H9 (cell line): ENCODE results near the gene BEX2. TPM values are rescaled to one million over a fixed set of nuclear protein-coding genes. Genes with fewer than 3 reads are reported as not detected.

ENCODE experiments used
- DNase-seq: peaks from one replicate; pipeline ENCODE4 v3.0.0-alpha.2; 2017
- H2AFZ ChIP-seq: one replicate; pipeline ENCODE4 v1.6.1; 2013; ENCODE audit warnings: mild to moderate bottlenecking, low read length, control low read depth, moderate library complexity
- H2AK5ac ChIP-seq: 2 replicates; pipeline ENCODE4 v1.6.1; 2013; ENCODE audit warnings: low read length, control low read depth, mixed read lengths; ENCODE audit not compliant: insufficient read length
- H2BK120ac ChIP-seq: one replicate; pipeline ENCODE4 v1.6.1; 2013; ENCODE audit warnings: low read depth, mild to moderate bottlenecking, low read length, control low read depth, inconsistent platforms; ENCODE audit not compliant: poor library complexity, severe bottlenecking
- H2BK12ac ChIP-seq: 2 replicates; pipeline ENCODE4 v1.6.1; 2013; ENCODE audit warnings: low read length, control low read depth, mixed read lengths, low read depth; ENCODE audit not compliant: insufficient read length
- H2BK15ac ChIP-seq: 2 replicates; pipeline ENCODE4 v1.6.1; 2013; ENCODE audit warnings: low read depth, low read length, control low read depth
- H2BK20ac ChIP-seq: one replicate; pipeline ENCODE4 v1.6.1; 2013; ENCODE audit warnings: low read depth, mild to moderate bottlenecking, low read length, control low read depth, inconsistent platforms; ENCODE audit not compliant: poor library complexity, severe bottlenecking
- H2BK5ac ChIP-seq: 2 replicates; pipeline ENCODE4 v1.6.1; 2013; ENCODE audit warnings: low read length, control low read depth, mixed read lengths; ENCODE audit not compliant: insufficient read length
- H3K14ac ChIP-seq: 2 replicates; pipeline ENCODE4 v1.6.1; 2013; ENCODE audit warnings: low read length, control low read depth; ENCODE audit not compliant: insufficient read depth
- H3K18ac ChIP-seq: 2 replicates; pipeline ENCODE4 v1.6.1; 2013; ENCODE audit warnings: low read depth, mild to moderate bottlenecking, mixed read lengths, low read length, control low read depth; ENCODE audit not compliant: insufficient read length
- H3K23ac ChIP-seq: 2 replicates; pipeline ENCODE4 v1.6.1; 2013; ENCODE audit warnings: low read length, control low read depth, mixed read lengths, low read depth; ENCODE audit not compliant: insufficient read length
- H3K23me2 ChIP-seq: 2 replicates; pipeline ENCODE4 v1.6.1; 2013; ENCODE audit warnings: low read depth, mild to moderate bottlenecking, mixed read lengths, low read length, control low read depth; ENCODE audit not compliant: insufficient read length, poor library complexity, severe bottlenecking
- H3K27ac ChIP-seq: 2 replicates; pipeline ENCODE4 v1.5.1; 2013; ENCODE audit warnings: low read length, control low read depth, mixed read lengths, low read depth; ENCODE audit not compliant: insufficient read length
- H3K27me3 ChIP-seq: 2 replicates; pipeline ENCODE4 v1.6.1; 2013; ENCODE audit warnings: low read length, control low read depth, inconsistent platforms; ENCODE audit not compliant: insufficient read depth
- H3K4ac ChIP-seq: 2 replicates; pipeline ENCODE4 v1.6.1; 2013; ENCODE audit warnings: low read depth, mild to moderate bottlenecking, control low read depth, inconsistent platforms, low read length, moderate library complexity
- H3K4me1 ChIP-seq: 2 replicates; pipeline ENCODE4 v1.6.1; 2013; ENCODE audit warnings: low read length, control low read depth, inconsistent platforms; ENCODE audit not compliant: insufficient read depth
- H3K4me2 ChIP-seq: 2 replicates; pipeline ENCODE4 v1.6.1; 2013; ENCODE audit warnings: low read length, control low read depth, mixed read lengths; ENCODE audit not compliant: insufficient read length, insufficient read depth
- H3K56ac ChIP-seq: 2 replicates; pipeline ENCODE4 v1.6.1; 2013; ENCODE audit warnings: low read depth, mild to moderate bottlenecking, mixed read lengths, low read length, control low read depth; ENCODE audit not compliant: insufficient read length
- H3K79me1 ChIP-seq: 2 replicates; pipeline ENCODE4 v1.6.1; 2013; ENCODE audit warnings: low read depth, mild to moderate bottlenecking, moderate library complexity, low read length, control low read depth, inconsistent platforms; ENCODE audit not compliant: insufficient read depth, poor library complexity, severe bottlenecking
- H3K79me2 ChIP-seq: 2 replicates; pipeline ENCODE4 v1.6.1; 2013; ENCODE audit warnings: low read length, control low read depth, inconsistent platforms; ENCODE audit not compliant: insufficient read depth
- H3K9ac ChIP-seq: 2 replicates; pipeline ENCODE4 v1.6.1; 2013; ENCODE audit warnings: low read length, control low read depth, mixed read lengths; ENCODE audit not compliant: insufficient read length; ENCODE audit errors: extremely low read depth
- H3K9me3 ChIP-seq: one replicate; pipeline ENCODE4 v1.6.1; 2013; ENCODE audit warnings: low read depth, low read length, inconsistent platforms; ENCODE audit not compliant: control insufficient read depth
- H3T11ph ChIP-seq: one replicate; pipeline ENCODE4 v1.6.1; 2013; ENCODE audit warnings: mild to moderate bottlenecking, low read length, control low read depth, inconsistent platforms
- H4K20me1 ChIP-seq: one replicate; pipeline ENCODE4 v1.6.1; 2013; ENCODE audit not compliant: control insufficient read depth, insufficient read length, insufficient read depth
- H4K5ac ChIP-seq: 2 replicates; pipeline ENCODE4 v1.6.1; 2013; ENCODE audit warnings: low read depth, mild to moderate bottlenecking, mixed read lengths, low read length, control low read depth; ENCODE audit not compliant: insufficient read length
- H4K8ac ChIP-seq: replicated peaks from 2 replicates; pipeline ENCODE4 v1.6.1; 2013; ENCODE audit warnings: low read length, control low read depth, mixed read lengths, low read depth; ENCODE audit not compliant: insufficient read length
- H4K91ac ChIP-seq: 2 replicates; pipeline ENCODE4 v1.6.1; 2013; ENCODE audit warnings: low read depth, mild to moderate bottlenecking, moderate library complexity, mixed read lengths, low read length, control low read depth; ENCODE audit not compliant: insufficient read length
- H3K27ac Mint-ChIP-seq, 3 experiments: 2 replicates in 2 of 3; 3 replicates in 1 of 3; pipeline ENCODE4 v1.8.0; 2020 to 2021; ENCODE audit warnings: mixed read lengths in 3 of 3, mild to moderate bottlenecking in 1 of 3, moderate library complexity in 1 of 3
- H3K27me3 Mint-ChIP-seq: 2 replicates; pipeline ENCODE4 v1.8.0; 2021; ENCODE audit warnings: low read depth, mild to moderate bottlenecking, moderate library complexity, mixed read lengths
- H3K36me3 Mint-ChIP-seq, 3 experiments: 2 replicates in 2 of 3; 3 replicates in 1 of 3; pipeline ENCODE4 v1.8.0; 2020 to 2021; ENCODE audit warnings: low read depth in 3 of 3, mixed read lengths in 3 of 3; ENCODE audit not compliant: insufficient read depth in 1 of 3
- H3K4me1 Mint-ChIP-seq, 2 experiments: 2 replicates each; pipeline ENCODE4 v1.8.0; 2020; ENCODE audit warnings: mixed read lengths in 2 of 2
- H3K4me3 Mint-ChIP-seq, 2 experiments: 2 replicates in 1 of 2; 3 replicates in 1 of 2; pipeline ENCODE4 v1.8.0; 2020 to 2021; ENCODE audit warnings: mild to moderate bottlenecking in 2 of 2, mixed read lengths in 2 of 2, moderate library complexity in 1 of 2
- H3K9me3 Mint-ChIP-seq, 2 experiments: 2 replicates in 1 of 2; 3 replicates in 1 of 2; pipeline ENCODE4 v1.8.0; 2020; ENCODE audit warnings: mild to moderate bottlenecking in 2 of 2, mixed read lengths in 2 of 2, moderate library complexity in 1 of 2
- CTCF ChIP-seq: fragments of 200-600 bp; sonication (generic); conservative IDR thresholded peaks from 3 replicates; pipeline ENCODE4 v1.8.0; 2021; ENCODE audit warnings: antibody characterized with exemption, mild to moderate bottlenecking
- WGBS: extraction: QIAGEN DNeasy Blood & Tissue Kit; methylation state at CpG from one replicate; pipeline ENCODE4 v1.1.7; 2013; ENCODE audit warnings: missing lambda C conversion rate, low lambda C conversion rate, mixed read lengths; ENCODE audit not compliant: insufficient read length; ENCODE audit errors: extremely low coverage; 5-methylcytosine and 5-hydroxymethylcytosine counted together
- total RNA-seq: library from RNA; stranded (reverse); gene quantifications from 2 replicates; pipeline ENCODE4 v1.2.1, GENCODE V29; 2021

Gene BEX2
- total RNA-seq, 1 experiment from 2014 or later: 29.6 TPM

GRCh38 chrX:103293118-103293517, 17.7 kb downstream of the BEX2 start:
- WGBS: no CpG with 5 or more reads among the region's 2 CpGs
- H3K79me1 ChIP-seq: no peaks in the 10 kb centered on the region
- H2AK5ac ChIP-seq: no peak overlapping the region
- no peak overlapping the region for H4K5ac ChIP-seq
- Mint-ChIP-seq H3K27ac (no peak overlapping the region), H3K27me3 (peaks cover 27% of the 10 kb centered on the region), H3K36me3 (peaks cover 0 to 10% (median 0%) of the 10 kb centered on the region in 3 experiments; a peak in 1 of 7 replicates), H3K4me3 (no peak overlapping the region), H3K9me3 (peaks cover 18 to 67% of the 10 kb centered on the region in 2 experiments; a peak in 4 of 5 replicates), H3K4me1 (peaks cover 7 to 8% of the 10 kb centered on the region in 2 experiments)
- no peaks in the 10 kb centered on the region for H3K79me2 ChIP-seq
- H3K23ac ChIP-seq: no peak overlapping the region
- H2BK15ac ChIP-seq: no peak overlapping the region
- no peak for TF ChIP-seq CTCF
- H3T11ph ChIP-seq: no peak overlapping the region
- no peak overlapping the region for H2BK20ac ChIP-seq
- no peaks in the 10 kb centered on the region for H4K20me1 ChIP-seq
- no peak overlapping the region for H3K4ac ChIP-seq
- no peaks in the 10 kb centered on the region for H3K9me3 ChIP-seq
- no peak overlapping the region for H3K18ac ChIP-seq
- H4K91ac ChIP-seq: no peak overlapping the region
- H2BK120ac ChIP-seq: no peak overlapping the region
- H3K27me3 ChIP-seq: peaks cover 6% of the 10 kb centered on the region; the same call in 1 of the 2 replicates
- no peak overlapping the region for H3K14ac ChIP-seq
- no peak overlapping the region for H2AFZ ChIP-seq
- no peak overlapping the region for H3K9ac ChIP-seq
- no peak overlapping the region for H3K27ac ChIP-seq
- H3K56ac ChIP-seq: no peak overlapping the region
- no peaks in the 10 kb centered on the region for H3K23me2 ChIP-seq
- H2BK12ac ChIP-seq: no peak overlapping the region
- H2BK5ac ChIP-seq: no peak overlapping the region
- no peak overlapping the region for H3K4me2 ChIP-seq
- no peak overlapping the region for H4K8ac ChIP-seq
- no peaks in the 10 kb centered on the region; the same call in 1 of the 2 replicates for H3K4me1 ChIP-seq
- no peak for DNase-seq
